B cell (primary cell): ENCODE measurements around the gene RSPH9. TPM values are rescaled to one million over a fixed set of nuclear protein-coding genes. Genes with fewer than 3 reads are reported as not detected.

ENCODE experiments used
- ATAC-seq: fragments of 200-7000 bp; cut with Tn5 transposase; one replicate; pipeline ENCODE4 v1.10.0; 2021; ENCODE audit warnings: low read depth, mild to moderate bottlenecking, moderate number of reproducible peaks, moderate library complexity
- CTCF ChIA-PET: fragments of 350-600 bp; sonication (Branson Sonifier 250); formaldehyde crosslinking; loops from one replicate; lab custom pipeline; 2021; ENCODE audit warnings: antibody characterized with exemption, inconsistent platforms; lab: Charles Lee
- POLR2A ChIA-PET: fragments of 350-600 bp; sonication (Branson Sonifier 250); formaldehyde crosslinking; loops from one replicate; lab custom pipeline; 2021; ENCODE audit warnings: antibody characterized with exemption; lab: Charles Lee
- DNase-seq: peaks from one replicate; pipeline ENCODE4 v3.0.0; 2013
- H2AFZ ChIP-seq: 2 replicates; pipeline ENCODE4 v1.6.1; 2012; ENCODE audit warnings: mild to moderate bottlenecking, low read depth, low read length; ENCODE audit not compliant: insufficient read depth, poor library complexity, severe bottlenecking
- H3K27ac ChIP-seq, 2 donors: 1 replicate in 1 of 2; 2 replicates in 1 of 2; pipeline ENCODE4 v1.5.1; 2012 to 2013; ENCODE audit warnings: low read length in 2 of 2, mild to moderate bottlenecking in 2 of 2, moderate library complexity in 1 of 2
- H3K27me3 ChIP-seq, 4 experiments: fragments of 200-600 bp in 1 of 4; sonication (generic) in 1 of 4; replicated peaks in 1 of 4; 1 replicate in 2 of 4; 2 replicates in 2 of 4; pipeline versions ENCODE4 v1.6.1 to v1.7.0; 2013 to 2016; ENCODE audit warnings: low read length in 3 of 4, mild to moderate bottlenecking in 2 of 4, mixed read lengths in 1 of 4, moderate library complexity in 1 of 4; ENCODE audit not compliant: insufficient read depth in 4 of 4, control insufficient read depth in 3 of 4; ENCODE audit errors: control extremely low read depth in 1 of 4
- H3K36me3 ChIP-seq, 2 experiments: replicated peaks in 1 of 2; 1 replicate in 1 of 2; 2 replicates in 1 of 2; pipeline versions ENCODE4 v1.6.1 to v1.7.1; 2013; ENCODE audit warnings: low read length in 1 of 2; ENCODE audit not compliant: insufficient read depth in 2 of 2, control insufficient read depth in 1 of 2; ENCODE audit errors: control extremely low read depth in 1 of 2, extremely low read depth in 1 of 2
- H3K4me1 ChIP-seq, 2 donors: fragments of 200-600 bp in 1 of 2; sonication (generic) in 1 of 2; 1 replicate in 1 of 2; 2 replicates in 1 of 2; pipeline versions ENCODE4 v1.5.1 to v1.6.1; 2013 to 2017; ENCODE audit warnings: low read length in 2 of 2; ENCODE audit not compliant: control insufficient read depth in 2 of 2, insufficient read depth in 2 of 2
- H3K4me2 ChIP-seq: replicated peaks from 2 replicates; pipeline ENCODE3; 2012; ENCODE audit warnings: mild to moderate bottlenecking, low read depth, low read length; ENCODE audit not compliant: poor library complexity, severe bottlenecking
- H3K4me3 ChIP-seq, 5 experiments: fragments of 200-600 bp in 1 of 5; sonication (generic) in 1 of 5; 1 replicate in 3 of 5; 2 replicates in 2 of 5; pipeline versions ENCODE4 v1.5.1 to v1.7.0; 2011 to 2016; ENCODE audit warnings: low read length in 4 of 5, mild to moderate bottlenecking in 4 of 5, low read depth in 2 of 5, control low read depth in 1 of 5, moderate library complexity in 1 of 5; ENCODE audit not compliant: insufficient read depth in 1 of 5; ENCODE audit errors: control extremely low read depth in 1 of 5, extremely low read depth in 1 of 5
- H3K79me2 ChIP-seq: fragments of 200-600 bp; sonication (generic); one replicate; pipeline ENCODE4 v1.6.0; 2016; ENCODE audit warnings: low read length; ENCODE audit not compliant: control insufficient read depth, insufficient read depth
- H3K9ac ChIP-seq: fragments of 200-600 bp; sonication (generic); 2 replicates; pipeline ENCODE4 v1.6.1; 2017; ENCODE audit warnings: mild to moderate bottlenecking, low read length, moderate library complexity
- H3K9me3 ChIP-seq, 3 donors: one replicate each; pipeline versions ENCODE4 v1.6.1 to v1.7.1; 2013; ENCODE audit warnings: low read length in 2 of 3; ENCODE audit not compliant: control insufficient read depth in 2 of 3, insufficient read depth in 1 of 3; ENCODE audit errors: control extremely low read depth in 1 of 3
- H4K20me1 ChIP-seq: 2 replicates; pipeline ENCODE4 v1.6.0; 2012; ENCODE audit warnings: mild to moderate bottlenecking, low read length; ENCODE audit not compliant: insufficient read depth, control insufficient read depth, poor library complexity, severe bottlenecking
- H3K27ac Mint-ChIP-seq: one replicate; pipeline ENCODE4 v1.8.0; 2021; ENCODE audit warnings: mixed read lengths
- H3K27me3 Mint-ChIP-seq: one replicate; pipeline ENCODE4 v1.8.0; 2021; ENCODE audit warnings: mixed read lengths
- H3K4me1 Mint-ChIP-seq: one replicate; pipeline ENCODE4 v1.8.0; 2021; ENCODE audit warnings: mixed read lengths
- H3K4me3 Mint-ChIP-seq: one replicate; pipeline ENCODE4 v1.8.0; 2021; ENCODE audit warnings: mixed read lengths
- H3K9me3 Mint-ChIP-seq: one replicate; pipeline ENCODE4 v1.8.0; 2022; ENCODE audit warnings: mixed read lengths; ENCODE audit not compliant: insufficient read depth
- EZH2 ChIP-seq: IDR thresholded peaks from 2 replicates; pipeline ENCODE4 v1.6.1; 2012; ENCODE audit warnings: borderline replicate concordance, low read depth, mild to moderate bottlenecking, moderate library complexity, low read length; ENCODE audit not compliant: insufficient read depth, poor library complexity, severe bottlenecking
- WGBS: methylation state at CpG from one replicate; pipeline ENCODE4 v1.1.5; 2013; ENCODE audit warnings: missing lambda C conversion rate; ENCODE audit not compliant: insufficient coverage; 5-methylcytosine and 5-hydroxymethylcytosine counted together
- intact Hi-C: fragments of 100-400 bp; cut with micrococcal nuclease; formaldehyde crosslinking; loops from one replicate; pipeline ENCODE4 v1.10.0; 2022
- polyA plus RNA-seq: library from polyadenylated mRNA; depleted of rRNA; stranded (reverse); fragments of >200 nt; gene quantifications from 2 replicates; pipeline ENCODE4 v1.2.3, GENCODE V29; 2012
- total RNA-seq, 2 donors: library from RNA; stranded (reverse); fragments of 120-200 nt in 1 of 2; gene quantifications; 1 replicate in 1 of 2; 2 replicates in 1 of 2; pipeline versions ENCODE4 v1.2.3 to v1.2.4, GENCODE V29; 2013 to 2022
- TF ChIP-seq, protein P1 (sequence below): fragments of 200-600 bp; IDR thresholded peaks from one replicate; pipeline ENCODE4 v1.8.0; 2022; ENCODE audit warnings: antibody characterized with exemption, mild to moderate bottlenecking

Gene RSPH9
- total and polyA plus RNA-seq, 2 donors (not counting 1 experiment from before 2014, with no cell fraction given) = 0.04 TPM; not detected in 1

DNA sequence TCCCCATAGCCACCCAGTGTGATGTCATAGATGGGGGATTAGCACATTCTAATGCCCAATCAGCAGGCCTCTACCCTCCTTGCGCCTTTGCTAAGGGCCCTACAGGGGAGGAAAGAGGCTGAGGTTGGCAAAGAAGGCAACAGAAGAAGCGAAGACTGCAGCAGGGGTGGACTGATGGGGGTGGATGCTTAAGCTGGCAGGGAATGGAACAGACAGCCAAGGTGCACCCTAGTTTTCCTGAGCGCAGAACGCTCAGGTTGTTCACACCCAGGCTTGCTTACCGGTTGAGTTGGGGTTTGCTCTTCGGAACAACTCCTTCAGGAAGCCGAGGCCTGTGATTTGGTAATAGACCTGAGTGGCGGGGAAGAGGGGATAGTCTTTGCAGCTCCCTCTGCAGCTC is 30.1 kb downstream of the RSPH9 start:
- Histone ChIP-seq H2AFZ (no peak overlapping the region), H3K27me3 (no peaks in the 10 kb centered on the region), H3K4me1 (no peaks in the 10 kb centered on the region), H3K27ac (no peak overlapping the region), H3K4me3 (no peak overlapping the region), H3K36me3 (peaks cover 16 to 81% of the 10 kb centered on the region in 2 experiments), H3K79me2 (peaks cover 9% of the 10 kb centered on the region), H4K20me1 (peaks cover 38% of the 10 kb centered on the region), H3K4me2 (no peak overlapping the region), H3K9ac (no peak overlapping the region), H3K9me3 (no peaks in the 10 kb centered on the region)
- no peak overlapping the region for H3K4me3 Mint-ChIP-seq
- POLR2A ChIA-PET = no interaction called here
- CTCF ChIA-PET = no interaction called here
- no peak for TF ChIP-seq EZH2
- TF ChIP-seq, protein P1, sequence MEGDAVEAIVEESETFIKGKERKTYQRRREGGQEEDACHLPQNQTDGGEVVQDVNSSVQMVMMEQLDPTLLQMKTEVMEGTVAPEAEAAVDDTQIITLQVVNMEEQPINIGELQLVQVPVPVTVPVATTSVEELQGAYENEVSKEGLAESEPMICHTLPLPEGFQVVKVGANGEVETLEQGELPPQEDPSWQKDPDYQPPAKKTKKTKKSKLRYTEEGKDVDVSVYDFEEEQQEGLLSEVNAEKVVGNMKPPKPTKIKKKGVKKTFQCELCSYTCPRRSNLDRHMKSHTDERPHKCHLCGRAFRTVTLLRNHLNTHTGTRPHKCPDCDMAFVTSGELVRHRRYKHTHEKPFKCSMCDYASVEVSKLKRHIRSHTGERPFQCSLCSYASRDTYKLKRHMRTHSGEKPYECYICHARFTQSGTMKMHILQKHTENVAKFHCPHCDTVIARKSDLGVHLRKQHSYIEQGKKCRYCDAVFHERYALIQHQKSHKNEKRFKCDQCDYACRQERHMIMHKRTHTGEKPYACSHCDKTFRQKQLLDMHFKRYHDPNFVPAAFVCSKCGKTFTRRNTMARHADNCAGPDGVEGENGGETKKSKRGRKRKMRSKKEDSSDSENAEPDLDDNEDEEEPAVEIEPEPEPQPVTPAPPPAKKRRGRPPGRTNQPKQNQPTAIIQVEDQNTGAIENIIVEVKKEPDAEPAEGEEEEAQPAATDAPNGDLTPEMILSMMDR = no peak
- H3K27ac Mint-ChIP-seq = no peak overlapping the region
- H3K4me1 Mint-ChIP-seq = no peaks in the 10 kb centered on the region
- H3K9me3 Mint-ChIP-seq = no peaks in the 10 kb centered on the region
- H3K27me3 Mint-ChIP-seq = no peaks in the 10 kb centered on the region
- WGBS = 98% methylated on average over 7 of the region's 8 CpGs
- intact Hi-C loops = no loop called here
- ATAC-seq (no peak), DNase-seq (no peak)

GRCh38 chr6:43676962-43677606 is 32.2 kb downstream of the RSPH9 start:
- H3K79me2 ChIP-seq = peaks cover 30% of the 10 kb centered on the region
- ATAC-seq = no peak
- TF ChIP-seq, protein P1 = no peak
- no peak for TF ChIP-seq EZH2

More at GRCh38 chr6:43676962-43677606, 32.2 kb downstream of the RSPH9 start:
- Histone ChIP-seq H3K27me3 (no peaks in the 10 kb centered on the region), H3K4me2 (no peak overlapping the region), H3K9ac (no peak overlapping the region), H3K4me1 (no peaks in the 10 kb centered on the region), H2AFZ (no peak overlapping the region), H3K36me3 (peaks cover 25 to 82% of the 10 kb centered on the region in 2 experiments), H4K20me1 (peaks cover 60% of the 10 kb centered on the region), H3K27ac (no peak overlapping the region), H3K4me3 (no peak overlapping the region), H3K9me3 (no peaks in the 10 kb centered on the region)
- Mint-ChIP-seq H3K9me3 (no peaks in the 10 kb centered on the region), H3K27me3 (no peaks in the 10 kb centered on the region), H3K4me3 (no peak overlapping the region), H3K27ac (no peak overlapping the region), H3K4me1 (peaks cover 2% of the 10 kb centered on the region)
- intact Hi-C loops = no loop called here
- POLR2A ChIA-PET = no interaction called here
- CTCF ChIA-PET = interaction anchor here (2.6 kb wide), 1 partner anchor 10 kb away, joined by 20 read pairs; no protein-coding TSS in a partner anchor
- no peak for DNase-seq
- WGBS = 93% methylated on average over 6 of the region's 7 CpGs
